Endothelial cell (in vitro differentiated cells): ENCODE measurements around the gene CLEC17A. TPM values are rescaled to one million over a fixed set of nuclear protein-coding genes. Genes with fewer than 3 reads are reported as not detected.

Experiments
- DNase-seq: peaks from one replicate; pipeline ENCODE4 v3.0.0; 2021; ENCODE audit warnings: low spot score
- H3K27ac Mint-ChIP-seq: one replicate; pipeline ENCODE4 v1.8.0; 2021; ENCODE audit warnings: mixed read lengths, inconsistent platforms; ENCODE audit not compliant: unreplicated experiment
- H3K27me3 Mint-ChIP-seq: one replicate; pipeline ENCODE4 v1.8.0; 2021; ENCODE audit warnings: mild to moderate bottlenecking, moderate library complexity, mixed read lengths, inconsistent platforms; ENCODE audit not compliant: unreplicated experiment
- H3K36me3 Mint-ChIP-seq: one replicate; pipeline ENCODE4 v1.8.0; 2021; ENCODE audit warnings: mild to moderate bottlenecking, low read depth, mixed read lengths, inconsistent platforms; ENCODE audit not compliant: unreplicated experiment
- H3K4me1 Mint-ChIP-seq: one replicate; pipeline ENCODE4 v1.8.0; 2021; ENCODE audit warnings: mild to moderate bottlenecking, mixed read lengths, inconsistent platforms; ENCODE audit not compliant: unreplicated experiment
- H3K4me3 Mint-ChIP-seq: one replicate; pipeline ENCODE4 v1.8.0; 2021; ENCODE audit warnings: mild to moderate bottlenecking, mixed read lengths, inconsistent platforms; ENCODE audit not compliant: unreplicated experiment
- H3K9me3 Mint-ChIP-seq: one replicate; pipeline ENCODE4 v1.8.0; 2021; ENCODE audit warnings: mixed read lengths, inconsistent platforms; ENCODE audit not compliant: unreplicated experiment
- CTCF ChIP-seq: fragments of 200-600 bp; sonication (generic); IDR thresholded peaks from one replicate; pipeline ENCODE4 v1.5.0; 2021; ENCODE audit warnings: antibody characterized with exemption; ENCODE audit not compliant: unreplicated experiment
- total RNA-seq: library from RNA; stranded (reverse); fragmentation: NEBNext Ultra II Directional; extraction: Animal tissue kit (Norgen Biotek cat#: 25700); gene quantifications from one replicate; pipeline ENCODE4 v1.2.1, GENCODE V29; 2021; ENCODE audit not compliant: unreplicated experiment

The CLEC17A gene
- total RNA-seq, 1 donor from 2014 or later, result not detected

- H3K36me3 Mint-ChIP-seq, result peaks cover 12% of the 10 kb centered on the region
- no peaks in the 10 kb centered on the region for H3K9me3 Mint-ChIP-seq
- peaks cover 14% of the 10 kb centered on the region for H3K27me3 Mint-ChIP-seq
- peak within 1 kb of the TSS; percentile 96 for H3K4me3 Mint-ChIP-seq
- peaks cover 2% of the 10 kb centered on the region for H3K4me1 Mint-ChIP-seq
- no peak for TF ChIP-seq CTCF
- peak within 1 kb of the TSS; percentile 77 for H3K27ac Mint-ChIP-seq
- DNase-seq, result peak; percentile 83
Observed at GRCh38 chr19:14571695-14572490, 11.0 kb upstream of the CLEC17A start, which contains the start of gene NDUFB7. Gene NDUFB7 (minus strand): TSS chr19:14572066. CDS start chr19:14572000, 66 bp downstream.

- no peak for DNase-seq
- Mint-ChIP-seq H3K36me3 (no peaks in the 10 kb centered on the region), H3K27me3 (peaks cover 8% of the 10 kb centered on the region), H3K27ac (no peak overlapping the region), H3K4me1 (peaks cover 2% of the 10 kb centered on the region), H3K9me3 (no peaks in the 10 kb centered on the region), H3K4me3 (no peak overlapping the region)
- no peak for TF ChIP-seq CTCF
Observed at GRCh38 chr19:14575428-14575980, 7.4 kb upstream of the CLEC17A start.

- Mint-ChIP-seq H3K4me3 (no peak overlapping the region), H3K9me3 (no peaks in the 10 kb centered on the region), H3K27ac (no peak overlapping the region), H3K4me1 (peaks cover 2% of the 10 kb centered on the region), H3K36me3 (no peaks in the 10 kb centered on the region), H3K27me3 (peaks cover 8% of the 10 kb centered on the region)
- DNase-seq, result no peak
- no peak for TF ChIP-seq CTCF
Observed at GRCh38 chr19:14576363-14576762, 6.5 kb upstream of the CLEC17A start.

GRCh38 chr19:14577264-14577663 lies 5.6 kb upstream of the CLEC17A start:
- no peak overlapping the region for H3K27ac Mint-ChIP-seq
- no peak for DNase-seq
- H3K9me3 Mint-ChIP-seq, result no peaks in the 10 kb centered on the region
- no peaks in the 10 kb centered on the region for H3K4me1 Mint-ChIP-seq
- no peak for TF ChIP-seq CTCF
- H3K36me3 Mint-ChIP-seq, result no peaks in the 10 kb centered on the region
- H3K4me3 Mint-ChIP-seq, result no peak overlapping the region
- H3K27me3 Mint-ChIP-seq, result peaks cover 5% of the 10 kb centered on the region

- Mint-ChIP-seq H3K27ac (no peak overlapping the region), H3K27me3 (peaks cover 5% of the 10 kb centered on the region)
- no peak for TF ChIP-seq CTCF
Observed at GRCh38 chr19:14577885-14578427, 4.9 kb upstream of the CLEC17A start.

More at GRCh38 chr19:14577885-14578427, 4.9 kb upstream of the CLEC17A start:
- no peak for DNase-seq
- H3K9me3 Mint-ChIP-seq, result no peaks in the 10 kb centered on the region
- H3K4me1 Mint-ChIP-seq, result no peaks in the 10 kb centered on the region
- no peak overlapping the region for H3K4me3 Mint-ChIP-seq
- no peaks in the 10 kb centered on the region for H3K36me3 Mint-ChIP-seq
